ENCODE measurements around the gene ARHGAP6. TPM values are rescaled to one million over a fixed set of nuclear protein-coding genes. Genes with fewer than 3 reads are reported as not detected.

ARHGAP6 gene
- total RNA-seq, 1 donor from 2014 or later = 4.8 TPM

DNA sequence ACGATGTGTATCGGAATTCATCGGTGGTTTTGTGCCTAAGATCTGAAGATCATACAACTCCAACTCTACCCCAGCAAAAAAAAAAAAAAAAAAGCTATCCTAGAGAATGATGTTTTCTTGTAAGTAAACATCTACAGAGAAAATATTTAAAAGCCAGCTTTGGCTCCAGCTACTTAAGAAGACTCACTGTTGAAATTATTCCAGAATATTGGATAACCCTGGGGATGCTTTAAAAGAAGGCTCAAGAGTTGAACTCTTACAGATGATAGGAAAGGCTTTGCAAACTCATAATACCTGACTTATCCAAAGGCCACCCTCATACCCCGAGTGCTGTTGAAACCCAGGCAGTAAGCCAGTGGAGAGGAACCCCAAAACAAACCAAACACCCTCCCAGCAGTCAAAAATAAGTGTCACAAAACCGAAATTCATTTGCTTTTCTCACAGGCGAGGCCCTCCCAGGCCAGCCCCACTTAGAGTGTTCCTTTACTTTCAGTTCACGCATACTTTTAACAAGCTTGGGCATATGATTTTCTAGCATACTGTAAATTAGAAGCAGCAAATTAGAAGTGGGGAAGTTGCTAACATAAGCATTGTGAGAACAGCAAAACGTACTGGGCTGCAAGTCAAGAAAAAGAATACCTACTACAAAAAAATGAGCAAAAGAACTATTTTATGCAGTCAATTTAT, 375.2 kb downstream of the ARHGAP6 start:
- no peak for DNase-seq (ENCODE audit: low spot score)
- intact Hi-C loops (cut with DNase I) = no loop called here

DNA sequence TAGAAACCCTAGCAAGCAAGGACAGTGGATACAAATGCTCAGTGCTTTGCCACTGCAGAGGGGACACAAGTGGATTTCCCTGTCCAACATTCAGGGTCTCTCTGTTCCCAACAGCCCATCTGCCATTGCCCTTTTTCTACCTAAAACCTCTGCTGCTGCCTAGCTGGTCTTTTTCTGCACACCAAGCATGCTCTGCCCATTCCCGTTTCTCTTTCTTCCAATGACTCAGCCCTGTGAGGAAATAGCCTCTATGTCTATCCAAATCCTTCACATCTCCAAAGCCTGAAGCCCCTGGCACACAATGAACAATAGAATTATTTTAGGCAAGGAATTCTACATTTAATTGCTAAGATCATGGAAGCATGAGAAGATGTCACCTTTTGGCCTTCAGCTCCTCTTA, 378.2 kb downstream of the ARHGAP6 start:
- intact Hi-C loops (cut with DNase I) = no loop called here
- no peak for DNase-seq (ENCODE audit: low spot score)

DNA sequence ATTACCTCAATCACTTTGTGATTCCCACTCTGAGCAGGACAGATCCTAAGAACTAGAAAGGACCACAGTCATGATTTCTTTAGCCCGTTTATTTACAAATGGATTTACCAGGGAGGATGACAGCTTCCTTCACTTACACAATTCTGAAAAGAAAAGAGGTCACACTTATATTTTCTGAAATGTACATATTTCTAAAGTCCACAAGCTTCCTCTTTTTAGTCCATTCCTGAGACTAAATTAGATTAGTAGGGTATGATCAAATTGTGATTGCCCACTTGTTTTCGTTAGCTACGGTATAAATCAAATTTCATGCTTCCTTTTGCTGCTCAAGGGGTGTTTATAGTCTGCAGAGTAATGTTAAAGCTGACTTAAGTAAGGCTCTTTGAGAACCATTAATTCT, 380.1 kb downstream of the ARHGAP6 start:
- intact Hi-C loops (cut with DNase I) = no loop called here

DNA sequence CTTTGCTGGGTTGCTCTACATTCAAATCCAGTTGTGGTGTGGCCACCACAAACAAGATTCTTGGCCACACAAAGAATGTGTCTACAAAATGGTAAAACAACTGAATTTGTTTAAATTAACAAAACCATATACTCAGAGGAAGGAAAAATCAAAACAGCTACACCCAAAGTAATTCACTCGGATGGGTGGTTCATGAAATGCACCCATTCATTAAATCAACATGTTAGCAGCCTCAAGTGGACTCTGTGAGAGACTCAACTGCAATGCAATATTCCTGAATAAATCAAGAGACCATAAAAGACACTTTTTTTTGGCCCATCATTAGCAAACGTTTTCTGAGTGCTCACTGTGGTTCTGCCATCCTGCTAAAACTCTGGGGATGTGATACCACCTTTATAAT, 383.7 kb downstream of the ARHGAP6 start:
- intact Hi-C loops (cut with DNase I) = no loop called here
- DNase-seq (ENCODE audit: low spot score) = no peak

More for the DNA sequence above, 380.1 kb downstream of the ARHGAP6 start:
- DNase-seq (ENCODE audit: low spot score) = no peak

DNA sequence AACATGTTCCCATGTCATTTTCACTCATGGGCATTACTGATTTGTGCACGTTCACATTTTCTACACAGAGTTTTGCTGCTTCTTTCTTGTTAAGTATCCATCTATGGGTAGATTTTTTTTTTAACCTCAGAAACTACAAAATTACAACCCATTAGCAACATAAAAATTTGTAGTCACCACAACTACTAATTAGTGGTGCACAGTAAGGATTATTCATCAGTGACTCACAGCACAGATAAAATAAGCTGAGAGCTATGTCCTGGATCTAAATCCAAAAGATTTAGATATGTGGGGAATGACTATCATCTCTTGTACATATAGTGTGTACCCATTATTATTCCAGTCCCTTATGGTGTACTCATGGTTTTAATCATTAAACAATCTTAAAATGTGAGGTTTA, 392.2 kb downstream of the ARHGAP6 start:
- no peak for DNase-seq (ENCODE audit: low spot score)
- intact Hi-C loops (cut with DNase I) = no loop called here

DNA sequence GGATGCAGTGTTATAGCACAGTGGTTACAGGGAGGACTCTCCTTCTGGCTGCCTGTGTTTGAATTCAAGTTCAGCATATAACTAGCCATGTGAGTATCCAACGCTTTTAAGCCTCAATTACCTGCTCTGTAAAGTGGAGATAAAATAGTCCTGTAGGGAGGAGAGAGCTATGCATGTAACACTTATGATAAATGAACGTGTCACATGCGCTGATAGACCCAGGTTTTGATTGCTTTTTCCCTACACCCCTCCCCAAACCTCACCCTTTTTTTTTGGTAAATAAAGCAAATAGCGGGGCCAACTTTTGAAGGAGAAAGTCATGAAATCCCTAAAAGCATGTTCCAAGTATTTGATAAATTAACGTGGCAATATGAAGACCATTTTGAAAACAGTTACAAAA, 392.9 kb downstream of the ARHGAP6 start:
- DNase-seq (ENCODE audit: low spot score) = no peak
- intact Hi-C loops (cut with DNase I) = no loop called here

DNA sequence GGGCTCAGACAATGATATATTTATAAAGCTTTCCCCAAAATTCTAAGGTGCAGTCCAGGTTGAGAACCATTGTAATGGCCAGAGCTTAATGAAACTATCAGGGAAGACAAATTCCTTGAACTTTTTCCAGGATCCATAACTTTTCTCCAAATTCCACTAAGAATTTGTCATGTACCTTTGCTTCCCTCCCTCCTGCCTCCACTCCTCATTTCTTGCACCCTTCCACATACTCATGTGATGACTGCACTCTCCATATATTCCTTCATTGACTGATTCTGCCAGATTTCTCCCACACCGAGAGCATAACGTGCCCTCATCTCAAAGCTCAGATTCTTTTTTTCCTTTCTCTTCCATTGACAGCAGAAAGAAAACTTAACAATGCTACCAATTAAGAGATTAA, 393.4 kb downstream of the ARHGAP6 start:
- no peak for DNase-seq (ENCODE audit: low spot score)
- intact Hi-C loops (cut with DNase I) = no loop called here

DNA sequence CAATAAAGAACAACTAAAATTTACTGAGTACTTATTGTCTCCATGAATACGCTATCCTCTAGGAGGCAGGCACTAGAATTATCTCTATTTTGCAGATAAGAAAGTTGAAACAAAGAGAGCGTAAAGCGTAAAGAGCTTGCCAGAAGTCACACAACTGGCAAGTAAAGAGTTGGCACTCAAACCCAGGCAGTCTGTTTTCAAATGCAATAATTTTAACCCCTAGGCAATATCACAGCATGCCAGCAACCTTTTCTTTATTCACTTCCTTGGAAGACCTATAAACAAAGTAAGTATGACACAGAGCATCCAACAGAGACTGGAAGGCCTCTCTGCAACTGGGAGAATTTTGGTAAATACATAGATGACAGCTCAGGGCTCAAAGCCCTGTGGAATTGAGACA, 395.7 kb downstream of the ARHGAP6 start:
- intact Hi-C loops (cut with DNase I) = no loop called here
- no peak for DNase-seq (ENCODE audit: low spot score)

DNA sequence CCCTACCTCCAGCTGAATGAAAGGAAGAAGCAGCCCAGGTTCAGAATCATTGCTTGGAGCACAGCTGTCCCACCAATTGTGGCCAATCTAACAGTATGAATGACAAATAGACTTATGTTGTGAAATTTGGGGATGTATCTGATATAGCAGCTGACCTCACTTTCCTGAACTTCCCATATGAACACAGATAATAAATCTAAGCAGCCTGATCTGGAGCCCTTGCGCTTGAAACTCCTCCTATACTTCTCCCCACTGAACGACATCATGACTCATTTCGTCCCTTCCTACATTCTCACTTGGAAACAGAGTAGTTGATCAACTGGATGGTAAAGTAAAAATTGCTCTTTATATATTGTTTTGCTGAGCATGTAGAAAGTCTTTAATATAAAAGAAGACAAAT, 396.7 kb downstream of the ARHGAP6 start:
- no peak for DNase-seq (ENCODE audit: low spot score)
- intact Hi-C loops (cut with DNase I) = no loop called here

DNA sequence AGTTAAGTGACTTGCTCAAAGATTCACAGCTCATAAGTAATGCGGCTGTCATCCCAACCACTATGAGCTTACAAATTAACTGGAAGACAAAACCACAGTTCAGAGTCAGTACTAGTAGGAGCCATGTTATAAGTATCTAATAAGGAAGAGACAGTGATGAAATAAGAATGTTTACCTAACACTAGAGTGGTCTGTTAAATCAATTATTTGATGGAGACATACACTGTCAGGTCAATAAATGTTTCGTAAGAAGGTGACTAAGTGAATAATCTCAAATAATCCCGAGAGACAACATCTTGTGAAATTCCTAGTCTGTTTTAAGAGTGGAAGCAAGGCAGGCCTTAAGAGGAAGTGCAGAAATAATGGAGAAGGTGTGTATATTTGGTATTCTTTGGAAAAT, 398.3 kb downstream of the ARHGAP6 start:
- intact Hi-C loops (cut with DNase I) = no loop called here
- DNase-seq (ENCODE audit: low spot score) = no peak

DNA sequence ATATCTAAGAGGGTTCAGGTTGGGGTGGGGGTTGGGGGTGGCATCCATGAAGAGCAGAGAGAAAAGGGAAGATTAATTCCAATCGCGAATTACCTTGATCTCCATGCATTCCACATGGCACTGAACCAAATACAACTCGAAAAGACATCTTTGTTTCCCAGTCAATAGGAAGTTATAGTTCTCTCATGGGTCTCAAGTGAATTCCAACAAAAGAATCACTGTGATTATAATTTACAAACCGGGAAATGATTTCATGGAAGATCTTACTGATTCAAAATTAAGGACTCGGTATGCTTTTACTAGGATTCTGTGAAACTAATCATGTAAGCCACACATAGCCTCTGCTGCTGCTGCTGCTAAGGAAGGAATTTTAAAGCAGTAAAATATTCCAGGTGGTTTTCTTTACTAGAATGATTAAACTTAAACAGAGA, 399.1 kb downstream of the ARHGAP6 start:
- no peak for DNase-seq (ENCODE audit: low spot score)
- intact Hi-C loops (cut with DNase I) = no loop called here

DNA sequence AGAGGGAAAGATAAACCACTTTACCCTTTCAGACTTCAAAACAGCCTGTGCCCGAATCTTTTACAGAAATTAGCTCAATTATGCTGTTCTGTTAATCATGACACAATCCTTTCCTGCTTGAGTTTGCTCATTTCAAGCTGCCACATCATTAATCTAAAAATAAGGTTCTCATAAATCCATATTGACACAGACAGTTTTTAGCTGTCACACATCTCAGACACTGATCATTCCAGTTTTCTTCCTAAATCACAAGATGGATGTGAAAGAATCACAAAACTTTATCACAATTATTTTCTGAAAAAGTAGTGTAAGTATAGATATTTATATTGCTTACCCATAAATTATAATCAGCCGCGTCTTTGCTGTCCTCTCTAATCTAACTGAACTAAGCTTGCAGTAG, 400.4 kb downstream of the ARHGAP6 start:
- intact Hi-C loops (cut with DNase I) = no loop called here
- DNase-seq (ENCODE audit: low spot score) = no peak

DNA sequence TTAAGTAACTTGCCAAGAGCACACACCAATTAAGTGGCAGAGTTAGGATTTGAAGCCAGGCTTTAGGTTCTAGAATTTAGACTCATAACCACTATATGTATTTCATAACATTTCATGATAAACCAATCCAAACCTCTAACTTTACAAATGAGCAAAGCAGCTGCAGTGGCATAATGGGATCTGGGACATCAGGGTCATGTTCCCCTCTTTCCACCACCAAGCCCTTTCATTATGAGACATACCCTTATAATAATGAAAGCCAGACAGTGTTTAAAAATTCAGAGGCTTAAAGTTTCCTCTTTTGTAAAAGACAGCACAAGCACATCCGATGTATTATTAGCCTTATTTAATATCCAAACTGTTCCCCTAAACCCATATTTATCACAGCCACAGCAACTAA, 400.8 kb downstream of the ARHGAP6 start:
- intact Hi-C loops (cut with DNase I) = no loop called here
- no peak for DNase-seq (ENCODE audit: low spot score)

DNA sequence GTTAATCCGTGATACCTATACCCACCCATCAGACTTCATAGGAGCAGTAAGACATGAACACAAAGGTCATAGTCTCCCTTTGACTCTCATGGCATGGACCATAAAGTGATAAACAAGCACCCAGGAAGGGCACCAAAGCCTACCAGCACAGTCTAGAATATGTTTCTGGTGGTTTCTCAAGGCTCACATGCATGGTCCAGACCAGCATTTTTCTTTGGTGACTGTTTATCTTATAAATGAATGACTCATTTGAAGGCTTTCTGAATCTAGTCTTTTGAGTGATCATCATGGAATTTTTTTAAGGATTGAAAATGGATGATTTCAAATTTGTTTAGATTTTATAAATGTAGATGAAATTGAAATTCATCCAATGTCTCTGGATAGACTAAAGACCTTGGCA, 404.5 kb downstream of the ARHGAP6 start:
- intact Hi-C loops (cut with DNase I) = no loop called here

DNA sequence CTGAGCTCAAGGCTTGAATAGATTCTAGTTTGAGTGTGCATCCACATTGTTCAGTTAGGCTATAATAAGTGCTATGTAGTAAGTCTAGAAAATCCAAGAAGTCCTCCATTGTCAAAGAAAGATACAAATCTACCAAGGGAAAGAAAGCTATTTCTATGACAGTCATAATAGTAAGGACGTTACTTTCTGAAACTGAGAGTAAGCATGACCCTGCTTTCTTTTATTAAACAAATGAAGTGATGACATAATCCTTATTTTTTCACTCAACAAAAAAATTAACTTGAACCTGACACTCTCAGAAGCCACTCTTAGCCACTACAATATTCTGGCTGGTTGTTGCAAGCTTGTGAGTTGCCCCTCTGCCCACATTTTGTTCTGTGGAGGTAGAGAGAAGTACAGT, 406.3 kb downstream of the ARHGAP6 start:
- intact Hi-C loops (cut with DNase I) = no loop called here
- DNase-seq (ENCODE audit: low spot score) = no peak

More for the DNA sequence above, 404.5 kb downstream of the ARHGAP6 start:
- no peak for DNase-seq (ENCODE audit: low spot score)

DNA sequence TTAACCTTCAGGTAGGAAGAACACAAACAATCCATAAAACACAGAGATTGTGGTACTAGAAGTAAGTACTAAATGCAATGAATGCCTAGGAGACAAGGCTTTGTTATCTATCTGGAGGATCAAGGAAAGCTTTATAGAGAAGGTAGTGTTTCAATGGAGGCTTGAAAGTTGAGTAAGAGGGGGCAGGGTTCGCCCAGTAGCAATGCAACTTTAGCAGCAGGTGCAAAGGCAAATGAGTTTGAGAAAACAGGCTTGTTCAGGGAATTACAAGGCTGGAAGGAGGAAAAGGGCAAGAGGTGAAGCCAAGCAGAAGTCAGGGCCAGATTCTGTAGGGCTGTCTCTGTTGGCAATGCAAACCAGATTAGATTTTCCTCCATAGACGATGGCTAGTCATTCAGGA, 408.0 kb downstream of the ARHGAP6 start:
- DNase-seq (ENCODE audit: low spot score) = no peak
- intact Hi-C loops (cut with DNase I) = no loop called here

DNA sequence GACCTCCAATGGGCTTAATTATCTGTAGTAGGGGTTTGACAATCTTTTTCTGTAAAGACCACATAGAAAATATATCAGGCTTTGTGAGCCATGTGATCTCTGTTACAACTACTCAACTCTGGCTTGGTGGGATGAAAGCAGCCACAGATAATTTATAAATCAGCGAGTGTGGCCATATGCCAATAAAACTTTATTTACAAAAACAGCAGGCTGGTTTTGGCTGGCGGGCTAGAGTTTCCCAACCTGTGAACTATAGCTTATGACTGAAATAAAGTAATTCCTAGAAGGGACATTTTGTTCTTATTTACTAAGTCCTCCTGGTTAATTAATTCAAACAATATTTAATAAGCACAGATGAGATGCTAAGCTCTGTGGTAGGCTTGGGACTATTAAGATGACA, 408.4 kb downstream of the ARHGAP6 start:
- DNase-seq (ENCODE audit: low spot score) = no peak
- intact Hi-C loops (cut with DNase I) = no loop called here

DNA sequence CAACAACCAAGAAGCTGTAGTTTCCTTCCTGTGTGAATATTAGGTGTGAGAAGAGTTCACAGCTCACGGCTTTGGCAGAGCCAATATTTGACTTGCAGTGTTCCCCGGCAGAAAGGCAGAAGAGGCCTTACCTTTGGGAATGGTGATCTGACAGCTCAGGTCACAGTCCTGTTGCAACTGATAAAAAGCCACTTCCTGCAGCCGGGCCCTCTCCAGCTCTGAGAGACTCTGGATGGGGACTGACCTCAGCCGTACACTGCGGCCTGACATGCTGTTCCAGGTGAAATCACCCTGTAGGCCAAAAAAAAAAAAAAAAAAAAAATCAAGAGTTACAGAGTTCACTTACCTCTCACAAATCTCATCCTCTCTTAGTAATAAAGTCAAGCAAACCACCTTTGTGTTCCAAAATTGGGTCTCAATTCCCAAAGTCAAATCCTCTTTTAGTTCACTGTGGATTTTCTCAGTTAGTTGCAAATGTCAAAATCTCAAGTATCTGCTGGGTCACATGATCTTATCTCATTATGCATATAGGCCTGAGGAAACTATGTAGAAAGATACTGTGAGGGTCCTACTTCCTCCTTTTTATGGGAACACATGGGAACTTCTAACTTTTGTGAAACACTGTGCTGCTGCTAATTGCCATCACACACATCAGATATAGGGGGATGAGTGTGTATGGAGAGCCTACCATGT, 411.2 kb downstream of the ARHGAP6 start:
- DNase-seq (ENCODE audit: low spot score) = no peak
- intact Hi-C loops (cut with DNase I) = no loop called here

DNA sequence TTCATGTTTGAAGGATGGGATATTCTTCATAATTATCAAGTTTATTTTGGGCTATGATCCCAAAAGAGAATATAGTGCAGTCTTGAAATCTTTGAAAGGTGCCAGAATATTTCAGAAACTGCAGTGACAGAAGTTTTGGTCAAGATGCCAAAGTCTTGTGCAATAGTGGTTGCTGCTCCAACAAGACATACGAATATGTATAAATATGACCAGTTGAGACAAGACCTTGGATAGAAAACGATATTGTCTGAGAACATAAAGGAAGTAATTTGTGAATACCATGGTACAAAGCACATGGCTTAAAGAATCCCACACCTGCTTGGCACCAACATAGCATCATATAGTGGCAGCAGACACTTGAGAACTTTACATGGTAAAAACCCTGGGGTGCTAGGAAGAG, 421.1 kb downstream of the ARHGAP6 start:
- DNase-seq (ENCODE audit: low spot score) = no peak
- intact Hi-C loops (cut with DNase I) = no loop called here

DNA sequence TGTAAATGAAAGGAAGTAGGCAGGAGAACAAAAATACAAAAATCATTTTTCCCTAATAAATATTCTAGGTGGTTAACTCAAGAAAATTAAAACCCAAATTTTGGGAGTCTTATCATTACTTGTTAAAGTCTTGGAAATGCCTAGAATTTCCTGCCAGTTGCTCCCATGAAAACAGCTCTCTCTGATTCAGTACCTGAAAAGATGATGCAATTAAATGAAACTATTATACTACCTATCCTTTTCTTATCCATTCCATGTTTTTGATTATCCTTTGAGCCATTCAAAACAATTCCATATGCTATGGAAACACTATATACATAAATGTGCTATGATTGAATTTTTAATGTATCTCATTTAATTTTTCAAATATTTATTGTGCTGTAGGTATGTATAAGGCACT, 423.0 kb downstream of the ARHGAP6 start:
- no peak for DNase-seq (ENCODE audit: low spot score)
- intact Hi-C loops (cut with DNase I) = no loop called here

DNA sequence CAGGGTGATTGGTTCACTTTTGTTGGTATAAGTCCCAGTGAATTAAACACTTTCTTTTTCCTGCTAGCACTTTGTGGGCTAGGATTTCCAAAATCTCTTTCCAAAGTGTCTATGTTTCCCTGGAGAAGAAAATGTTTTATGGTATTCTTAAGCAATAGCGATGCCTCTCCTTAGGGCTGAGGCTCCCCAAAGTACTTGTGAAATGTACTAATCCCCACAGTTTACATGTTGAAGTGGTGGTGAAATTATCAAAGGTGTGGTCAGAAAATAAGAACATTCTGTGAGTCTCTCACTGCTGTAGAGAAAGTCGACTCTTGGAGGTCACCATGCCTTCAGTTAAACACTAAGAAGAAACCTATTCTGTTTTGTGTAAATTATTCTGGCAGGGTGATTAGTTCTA, 424.0 kb downstream of the ARHGAP6 start:
- DNase-seq (ENCODE audit: low spot score) = no peak
- intact Hi-C loops (cut with DNase I) = no loop called here

DNA sequence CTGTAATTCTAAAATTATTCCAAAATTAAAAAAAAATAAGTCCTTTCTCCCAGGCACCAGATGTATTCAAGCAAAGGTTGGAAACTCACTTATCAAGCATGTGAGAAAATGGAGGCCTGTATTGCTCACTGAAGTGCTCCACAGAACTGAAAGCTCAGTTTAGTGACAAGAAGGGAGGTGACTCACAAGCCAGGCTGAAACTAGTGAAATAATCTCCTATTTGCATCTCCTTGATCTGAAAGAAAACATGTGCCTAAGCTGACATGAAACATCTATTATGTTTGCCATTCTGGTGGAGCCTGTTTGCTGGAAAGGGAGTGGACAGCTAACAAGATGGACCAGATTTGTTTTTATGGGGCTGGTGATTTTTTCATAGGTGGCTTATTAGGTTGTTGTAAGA, 426.5 kb downstream of the ARHGAP6 start:
- DNase-seq (ENCODE audit: low spot score) = no peak
- intact Hi-C loops (cut with DNase I) = no loop called here
